Naive thymus-derived CD4-positive, alpha-beta T cell (primary cell): ENCODE measurements around the gene CAPN7. TPM values are rescaled to one million over a fixed set of nuclear protein-coding genes. Genes with fewer than 3 reads are reported as not detected.

ENCODE experiments used
- ATAC-seq: fragments of 150-1000 bp; cut with Tn5 transposase; 2 replicates; pipeline ENCODE4 v1.10.0; 2021; ENCODE audit warnings: mild to moderate bottlenecking, moderate library complexity
- CTCF ChIA-PET: fragments of 350-600 bp; sonication (Branson Sonifier 250); formaldehyde crosslinking; loops from one replicate; lab custom pipeline; 2021; ENCODE audit warnings: antibody characterized with exemption; lab: Charles Lee
- POLR2A ChIA-PET: fragments of 350-600 bp; sonication (Branson Sonifier 250); formaldehyde crosslinking; loops from one replicate; lab custom pipeline; 2021; ENCODE audit warnings: antibody characterized with exemption, inconsistent platforms; lab: Charles Lee
- DNase-seq, 9 donors: peaks; one replicate each; pipeline versions ENCODE4 v3.0.0 to v3.0.0-alpha.2; 2020 to 2022; ENCODE audit warnings: mixed read lengths in 1 of 9
- H3K27ac ChIP-seq: one replicate; pipeline ENCODE4 v1.7.0; 2013; ENCODE audit warnings: mild to moderate bottlenecking, low read depth, low read length, moderate library complexity
- H3K27me3 ChIP-seq, 2 donors: one replicate each; pipeline ENCODE4 v1.7.0; 2013; ENCODE audit warnings: low read length in 2 of 2, mild to moderate bottlenecking in 2 of 2, moderate library complexity in 2 of 2; ENCODE audit not compliant: control insufficient read depth in 2 of 2, insufficient read depth in 2 of 2
- H3K36me3 ChIP-seq, 3 experiments: 1 replicate in 2 of 3; 2 replicates in 1 of 3; pipeline ENCODE4 v1.7.0; 2013; ENCODE audit warnings: low read length in 3 of 3, mild to moderate bottlenecking in 3 of 3, moderate library complexity in 1 of 3; ENCODE audit not compliant: insufficient read depth in 3 of 3, control insufficient read depth in 2 of 3
- H3K4me1 ChIP-seq, 2 donors: one replicate each; pipeline ENCODE4 v1.7.0; 2013; ENCODE audit warnings: low read length in 2 of 2, mild to moderate bottlenecking in 2 of 2, moderate library complexity in 1 of 2; ENCODE audit not compliant: control insufficient read depth in 2 of 2, insufficient read depth in 2 of 2
- H3K4me3 ChIP-seq: 2 replicates; pipeline ENCODE4 v1.7.0; 2013; ENCODE audit warnings: mild to moderate bottlenecking, low read length
- H3K9me3 ChIP-seq, 3 experiments: 1 replicate in 2 of 3; 2 replicates in 1 of 3; pipeline ENCODE4 v1.7.0; 2013; ENCODE audit warnings: low read length in 3 of 3; ENCODE audit not compliant: control insufficient read depth in 2 of 3
- H3K27ac Mint-ChIP-seq, 9 donors: one replicate each; pipeline ENCODE4 v1.8.0; 2020 to 2022; ENCODE audit warnings: mixed read lengths in 9 of 9, mild to moderate bottlenecking in 8 of 9, moderate library complexity in 5 of 9, inconsistent platforms in 2 of 9
- H3K27me3 Mint-ChIP-seq, 5 donors: one replicate each; pipeline ENCODE4 v1.8.0; 2021 to 2022; ENCODE audit warnings: mixed read lengths in 5 of 5, mild to moderate bottlenecking in 1 of 5
- H3K36me3 Mint-ChIP-seq, 5 donors: one replicate each; pipeline ENCODE4 v1.8.0; 2020 to 2022; ENCODE audit warnings: mixed read lengths in 5 of 5, mild to moderate bottlenecking in 3 of 5, inconsistent platforms in 1 of 5
- H3K4me1 Mint-ChIP-seq, 7 donors: one replicate each; pipeline ENCODE4 v1.8.0; 2020 to 2022; ENCODE audit warnings: mixed read lengths in 7 of 7, mild to moderate bottlenecking in 3 of 7, inconsistent platforms in 1 of 7
- H3K4me3 Mint-ChIP-seq, 10 donors: one replicate each; pipeline ENCODE4 v1.8.0; 2020 to 2022; ENCODE audit warnings: mild to moderate bottlenecking in 10 of 10, mixed read lengths in 10 of 10, moderate library complexity in 6 of 10, inconsistent platforms in 2 of 10
- H3K9me3 Mint-ChIP-seq, 11 donors: one replicate each; pipeline ENCODE4 v1.8.0; 2020 to 2022; ENCODE audit warnings: mixed read lengths in 11 of 11, mild to moderate bottlenecking in 4 of 11, inconsistent platforms in 1 of 11, moderate library complexity in 1 of 11
- intact Hi-C, 2 donors: fragments of 100-400 bp; cut with micrococcal nuclease; formaldehyde crosslinking; loops; one replicate each; pipeline ENCODE4 v1.15.1; 2023
- polyA plus RNA-seq, 2 donors: library from polyadenylated mRNA; unstranded; fragments of 300-500 nt; fragmentation: Illumina TruSeq; gene quantifications; one replicate each; pipeline ENCODE4 v1.2.3, GENCODE V29; 2021
- total RNA-seq, 6 experiments: library from RNA in 5 of 6; stranded (reverse) in 5 of 6; gene quantifications; 1 replicate in 5 of 6; 2 replicates in 1 of 6; pipeline ENCODE4 v1.2.3 and lab custom pipeline; 2021 to 2026

Gene CAPN7
- total and polyA plus RNA-seq, 7 experiments from 2014 or later, result 23.4 to 104 (median 61.5) TPM

GRCh38 chr3:15206662-15207576, 873 bp downstream of the CAPN7 start:
- Histone ChIP-seq H3K27me3 (no peaks in the 10 kb centered on the region), H3K36me3 (peaks cover 0 to 15% (median 0%) of the 10 kb centered on the region in 3 experiments), H3K9me3 (no peaks in the 10 kb centered on the region), H3K4me1 (peaks cover 11 to 17% of the 10 kb centered on the region in 2 donors), H3K27ac (peak overlapping the region; percentile 94), H3K4me3 (peak overlapping the region; percentile 91)
- ATAC-seq (no peak), DNase-seq (peak in 7 of 9 donors; percentile 4 to 41 (median 23))
- Mint-ChIP-seq H3K4me1 (peaks cover 19 to 56% (median 36%) of the 10 kb centered on the region in 7 donors), H3K27ac (peak overlapping the region; percentile 84 to 96 (median 93)), H3K36me3 (peaks cover 0 to 12% (median under 1%) of the 10 kb centered on the region in 5 donors), H3K4me3 (peak overlapping the region; percentile 85 to 96 (median 94)), H3K9me3 (no peaks in the 10 kb centered on the region), H3K27me3 (no peaks in the 10 kb centered on the region)
- ChIA-PET CTCF (interaction anchor here (0.6 to 7.5 kb wide), 8 partner anchors 10 to 1037 kb away, joined by 3 to 67 read pairs (median 3); partner anchors contain the start of gene RBSN), POLR2A (interaction anchor here (0.6 to 3.4 kb wide), 19 partner anchors 8 to 1094 kb away, joined by 3 to 19 read pairs (median 6); partner anchors contain the start of genes BTD, HACL1 and RBSN)
- intact Hi-C loops, result loop anchor here (1.0 to 10.0 kb wide), 20 partner anchors 10 to 1312 kb away; partner anchors contain the start of genes BTD (in 2 of the 2), EAF1 (in 2 of the 2), HACL1 (in 2 of the 2) and METTL6 (in 2 of the 2)

DNA sequence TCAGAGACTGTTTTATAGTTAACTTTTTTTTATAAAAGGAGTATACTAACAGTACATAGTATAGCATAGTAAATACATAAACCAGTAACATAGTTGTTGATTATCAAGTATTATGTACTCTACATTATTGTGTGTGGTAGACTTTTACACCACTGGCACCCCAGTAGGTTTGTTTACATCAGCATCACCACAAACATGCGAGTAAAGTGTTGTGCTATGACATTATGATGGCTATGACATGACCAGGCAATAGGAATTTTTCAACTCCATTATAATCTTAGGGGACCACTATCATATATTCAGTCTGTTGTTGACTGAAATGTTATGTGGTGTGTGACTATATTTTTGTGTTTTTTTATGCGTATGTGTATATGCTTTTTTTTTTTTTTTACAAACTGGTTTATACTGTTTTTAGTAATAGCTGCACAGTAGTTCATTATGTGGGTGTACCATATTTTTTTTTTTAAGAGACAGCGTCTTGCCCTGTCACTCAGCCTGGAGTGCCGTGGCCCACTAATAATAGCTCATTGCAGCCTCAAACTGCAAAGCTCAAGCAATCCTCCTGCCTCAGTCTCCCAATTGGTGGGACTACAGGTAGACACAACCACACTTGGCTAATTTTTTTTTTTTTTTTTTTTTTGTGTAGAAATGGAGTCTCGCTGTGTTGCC, 1.9 kb downstream of the CAPN7 start:
- ATAC-seq (no peak), DNase-seq (no peak)
- CTCF ChIA-PET, result interaction anchor here (0.6 to 1.2 kb wide), 6 partner anchors 60 to 1029 kb away, joined by 3 to 4 read pairs (median 3); partner anchors contain the start of gene RBSN
- POLR2A ChIA-PET, result interaction anchor here (0.6 to 3.4 kb wide), 9 partner anchors 9 to 1093 kb away, joined by 3 to 19 read pairs (median 4); partner anchors contain the start of gene RBSN
- peaks cover 0 to 19% (median 6%) of the 10 kb centered on the region in 5 donors for H3K36me3 Mint-ChIP-seq
- no peaks in the 10 kb centered on the region for H3K9me3 Mint-ChIP-seq
- no peaks in the 10 kb centered on the region for H3K27me3 Mint-ChIP-seq
- Histone ChIP-seq H3K4me3 (peak overlapping the region; percentile 1), H3K4me1 (peaks cover 11 to 17% of the 10 kb centered on the region in 2 donors), H3K27ac (no peak overlapping the region), H3K36me3 (peaks cover 0 to 26% (median 0%) of the 10 kb centered on the region in 3 experiments), H3K27me3 (no peaks in the 10 kb centered on the region), H3K9me3 (no peaks in the 10 kb centered on the region)
- H3K27ac Mint-ChIP-seq, result peak overlapping the region in 3 of 9 donors; percentile 34 to 93 (median 46)
- intact Hi-C loops, result loop anchor here (2.0 to 10.0 kb wide), 7 partner anchors 15 to 1313 kb away; partner anchors contain the start of gene CCDC174 (in 1 of the 2)
- peaks cover 19 to 59% (median 39%) of the 10 kb centered on the region in 7 donors for H3K4me1 Mint-ChIP-seq
- H3K4me3 Mint-ChIP-seq, result peak overlapping the region; percentile 62 to 96 (median 93)

DNA sequence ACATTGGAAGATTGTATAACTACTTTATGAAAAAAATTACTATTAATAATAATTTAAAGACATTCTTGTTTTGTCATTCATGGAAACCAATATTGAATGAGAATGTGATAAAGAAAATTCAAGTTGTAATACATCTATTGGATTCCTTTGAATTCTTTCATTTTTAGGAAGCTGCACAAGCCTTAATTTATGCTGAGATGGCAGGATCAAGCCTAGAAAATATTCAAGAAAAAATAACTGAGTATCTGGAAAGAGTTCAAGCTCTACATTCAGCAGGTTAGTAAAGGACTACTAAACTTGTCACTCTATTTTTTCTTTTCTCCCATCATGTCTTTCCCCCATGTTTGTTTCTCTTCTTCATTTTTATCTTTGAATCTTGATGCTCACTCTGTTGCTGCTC, 5.9 kb downstream of the CAPN7 start:
- CTCF ChIA-PET, result interaction anchor here (0.7 kb wide), 1 partner anchor 9 kb away, joined by 3 read pairs; no protein-coding TSS in a partner anchor
- intact Hi-C loops, result no loop called here
- H3K36me3 Mint-ChIP-seq, result peaks cover 0 to 35% (median 11%) of the 10 kb centered on the region in 5 donors
- POLR2A ChIA-PET, result no interaction called here
- ATAC-seq (no peak), DNase-seq (no peak)
- peak overlapping the region in 3 of 9 donors; percentile 3 to 46 (median 9) for H3K27ac Mint-ChIP-seq
- no peaks in the 10 kb centered on the region for H3K9me3 ChIP-seq
- H3K36me3 ChIP-seq, result peaks cover 0 to 29% (median 0%) of the 10 kb centered on the region in 3 experiments
- H3K9me3 Mint-ChIP-seq, result no peaks in the 10 kb centered on the region
- peaks cover 22 to 61% (median 39%) of the 10 kb centered on the region in 7 donors for H3K4me1 Mint-ChIP-seq
- no peaks in the 10 kb centered on the region for H3K27me3 Mint-ChIP-seq
- H3K4me3 Mint-ChIP-seq, result no peak overlapping the region
- H3K27ac ChIP-seq, result no peak overlapping the region
- H3K27me3 ChIP-seq, result no peaks in the 10 kb centered on the region
- H3K4me1 ChIP-seq, result peaks cover 11 to 17% of the 10 kb centered on the region in 2 donors
- no peak overlapping the region for H3K4me3 ChIP-seq

GRCh38 chr3:15214758-15215157, 8.7 kb downstream of the CAPN7 start:
- Mint-ChIP-seq H3K36me3 (peaks cover 4 to 56% (median 26%) of the 10 kb centered on the region in 5 donors), H3K27me3 (no peaks in the 10 kb centered on the region), H3K4me3 (peak overlapping the region in 1 of 10 donors; percentile 9), H3K9me3 (no peaks in the 10 kb centered on the region), H3K4me1 (peaks cover 12 to 61% (median 30%) of the 10 kb centered on the region in 7 donors), H3K27ac (no peak overlapping the region)
- Histone ChIP-seq H3K4me1 (peaks cover 0 to 3% of the 10 kb centered on the region in 2 donors), H3K4me3 (no peak overlapping the region), H3K9me3 (no peaks in the 10 kb centered on the region), H3K27me3 (no peaks in the 10 kb centered on the region), H3K27ac (no peak overlapping the region), H3K36me3 (peaks cover 19 to 50% (median 20%) of the 10 kb centered on the region in 3 experiments)
- no peak for DNase-seq
- CTCF ChIA-PET, result interaction anchor here (1.0 to 1.7 kb wide), 2 partner anchors 10 to 12 kb away, joined by 4 to 5 read pairs; no protein-coding TSS in a partner anchor
- POLR2A ChIA-PET, result interaction anchor here (1.1 to 1.6 kb wide), 2 partner anchors 9 to 12 kb away, joined by 4 read pairs; partner anchors contain the start of gene CAPN7
- intact Hi-C loops, result no loop called here
- no peak for ATAC-seq

DNA sequence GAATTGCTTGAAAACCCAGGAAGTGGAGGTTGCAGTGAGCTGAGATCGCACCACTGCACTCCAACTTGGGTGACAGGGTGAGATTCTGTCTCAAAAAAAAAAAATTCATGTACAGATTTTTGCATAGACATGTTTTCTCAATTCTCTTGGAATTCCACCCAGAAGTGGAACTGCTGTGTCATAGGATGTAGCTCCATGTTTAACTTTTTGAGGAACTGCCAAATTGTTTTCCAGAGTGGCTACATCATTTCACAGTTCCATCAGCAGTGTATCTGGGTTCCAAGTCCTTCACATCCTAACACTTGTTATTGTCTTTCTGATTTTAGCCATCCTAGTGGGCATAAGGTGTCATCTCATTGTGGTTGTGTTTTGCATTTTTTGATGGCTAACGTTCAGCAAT, 9.9 kb downstream of the CAPN7 start:
- H3K36me3 ChIP-seq, result peaks cover 20 to 57% (median 22%) of the 10 kb centered on the region in 3 experiments
- peak overlapping the region in 2 of 9 donors; percentile 53 to 89 for H3K27ac Mint-ChIP-seq

More for the DNA sequence above, 9.9 kb downstream of the CAPN7 start:
- no peak overlapping the region for H3K4me3 Mint-ChIP-seq
- intact Hi-C loops, result loop anchor here in 1 of 2 donors (2.0 kb wide), 1 partner anchor 17 kb away; no protein-coding TSS in a partner anchor
- ChIA-PET CTCF (interaction anchor here (0.6 to 1.7 kb wide), 3 partner anchors 13 to 98 kb away, joined by 3 to 5 read pairs (median 3); no protein-coding TSS in a partner anchor), POLR2A (interaction anchor here (0.7 to 1.2 kb wide), 2 partner anchors 10 to 143 kb away, joined by 3 to 6 read pairs; partner anchors contain the start of gene CAPN7)
- Histone ChIP-seq H3K27me3 (no peaks in the 10 kb centered on the region), H3K4me3 (no peak overlapping the region), H3K9me3 (no peaks in the 10 kb centered on the region), H3K27ac (no peak overlapping the region), H3K4me1 (peaks cover 0 to 3% of the 10 kb centered on the region in 2 donors)
- DNase-seq, result no peak
- no peaks in the 10 kb centered on the region for H3K9me3 Mint-ChIP-seq
- peaks cover 4 to 59% (median 33%) of the 10 kb centered on the region in 5 donors for H3K36me3 Mint-ChIP-seq
- no peaks in the 10 kb centered on the region for H3K27me3 Mint-ChIP-seq
- H3K4me1 Mint-ChIP-seq, result peaks cover 12 to 51% (median 29%) of the 10 kb centered on the region in 7 donors
- no peak for ATAC-seq
